Cardiac fibroblast (primary cell): ENCODE data around the gene ITGA2.
"Not testable (repeated sequence)": the region's sequence is repeated elsewhere in the genome, so short reads cannot be mapped to it uniquely, and the experiment has no call there.

Experiments
- DNase-seq, 2 donors: peaks; one replicate each; pipeline versions ENCODE4 v3.0.0 to v3.0.0-alpha.2; 2010; ENCODE audit warnings: low read depth in 2 of 2
- H3K4me3 ChIP-seq, 2 donors: replicated peaks in 1 of 2; 1 replicate in 1 of 2; 2 replicates in 1 of 2; pipeline ENCODE4 v1.5.1; 2011; ENCODE audit warnings: low read depth in 2 of 2, low read length in 2 of 2, mild to moderate bottlenecking in 2 of 2, moderate library complexity in 1 of 2
- TF ChIP-seq, protein P1 (sequence below): IDR thresholded peaks from one replicate; pipeline ENCODE4 v1.5.1; 2011; ENCODE audit warnings: low read depth, mild to moderate bottlenecking, low read length, inconsistent platforms

Gene ITGA2

DNA sequence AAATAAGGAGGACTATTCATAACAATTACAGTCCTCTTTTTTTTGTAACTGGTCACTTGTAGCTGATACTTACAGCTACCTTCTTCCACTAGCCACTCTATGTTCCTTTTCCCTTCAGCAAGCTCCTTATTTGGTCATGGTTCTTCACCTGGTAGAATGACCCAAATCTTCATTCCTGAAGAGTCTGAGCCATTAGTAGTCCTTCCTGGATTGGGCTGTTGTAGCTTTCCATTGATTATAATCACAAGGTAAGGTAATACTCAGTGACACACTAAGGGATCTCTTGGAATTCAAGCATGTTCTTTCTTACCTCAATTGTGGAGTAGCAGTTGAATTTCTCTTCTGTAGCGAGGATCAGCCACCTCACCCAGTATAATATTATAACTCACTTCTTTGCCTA, 25.5 kb upstream of the ITGA2 start:
- no peak overlapping the region for H3K4me3 ChIP-seq
- TF ChIP-seq, protein P1, sequence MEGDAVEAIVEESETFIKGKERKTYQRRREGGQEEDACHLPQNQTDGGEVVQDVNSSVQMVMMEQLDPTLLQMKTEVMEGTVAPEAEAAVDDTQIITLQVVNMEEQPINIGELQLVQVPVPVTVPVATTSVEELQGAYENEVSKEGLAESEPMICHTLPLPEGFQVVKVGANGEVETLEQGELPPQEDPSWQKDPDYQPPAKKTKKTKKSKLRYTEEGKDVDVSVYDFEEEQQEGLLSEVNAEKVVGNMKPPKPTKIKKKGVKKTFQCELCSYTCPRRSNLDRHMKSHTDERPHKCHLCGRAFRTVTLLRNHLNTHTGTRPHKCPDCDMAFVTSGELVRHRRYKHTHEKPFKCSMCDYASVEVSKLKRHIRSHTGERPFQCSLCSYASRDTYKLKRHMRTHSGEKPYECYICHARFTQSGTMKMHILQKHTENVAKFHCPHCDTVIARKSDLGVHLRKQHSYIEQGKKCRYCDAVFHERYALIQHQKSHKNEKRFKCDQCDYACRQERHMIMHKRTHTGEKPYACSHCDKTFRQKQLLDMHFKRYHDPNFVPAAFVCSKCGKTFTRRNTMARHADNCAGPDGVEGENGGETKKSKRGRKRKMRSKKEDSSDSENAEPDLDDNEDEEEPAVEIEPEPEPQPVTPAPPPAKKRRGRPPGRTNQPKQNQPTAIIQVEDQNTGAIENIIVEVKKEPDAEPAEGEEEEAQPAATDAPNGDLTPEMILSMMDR = no peak
- no peak for DNase-seq

DNA sequence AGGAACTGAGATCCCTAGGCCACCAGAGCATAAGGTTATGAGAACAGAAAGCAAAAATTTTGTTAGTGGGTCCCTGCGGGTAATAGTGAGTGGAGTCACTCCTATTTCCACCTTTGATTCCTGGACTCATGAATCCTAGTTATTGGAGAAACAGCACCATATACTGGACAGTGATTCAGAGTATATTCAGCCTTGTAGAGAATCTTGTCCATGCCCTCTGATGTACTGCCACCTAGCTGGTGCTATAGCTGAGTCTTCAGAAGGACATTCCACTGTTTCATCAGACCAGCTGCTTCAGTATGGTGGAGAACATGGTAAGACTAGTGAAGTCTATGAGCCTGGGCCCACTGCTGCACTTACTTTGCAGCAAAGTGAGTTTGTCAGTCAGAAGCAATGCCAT, 25.0 kb upstream of the ITGA2 start:
- no peak for DNase-seq
- TF ChIP-seq, protein P1 = no peak
- no peak overlapping the region for H3K4me3 ChIP-seq

DNA sequence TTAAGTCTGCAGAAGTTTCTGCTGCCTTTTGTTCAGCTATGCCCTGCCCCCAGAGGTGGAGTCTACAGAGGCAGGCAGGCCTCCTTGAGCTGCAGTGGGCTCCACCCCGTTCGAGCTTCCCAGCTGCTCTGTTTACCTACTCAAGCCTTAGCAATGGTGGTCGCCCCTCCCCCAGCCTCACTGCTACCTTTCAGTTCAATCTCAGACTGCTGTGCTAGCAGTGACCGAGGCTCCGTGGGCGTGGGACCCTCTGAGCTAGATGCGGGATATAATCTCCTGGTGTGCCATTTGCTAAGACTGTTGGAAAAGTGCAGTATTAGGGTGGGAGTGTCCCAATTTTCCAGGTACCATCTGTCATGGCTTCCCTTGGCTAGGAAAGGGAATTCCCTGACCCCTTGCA, 13.0 kb upstream of the ITGA2 start:
- DNase-seq, H3K4me3 ChIP-seq: not testable (repeated sequence)

DNA sequence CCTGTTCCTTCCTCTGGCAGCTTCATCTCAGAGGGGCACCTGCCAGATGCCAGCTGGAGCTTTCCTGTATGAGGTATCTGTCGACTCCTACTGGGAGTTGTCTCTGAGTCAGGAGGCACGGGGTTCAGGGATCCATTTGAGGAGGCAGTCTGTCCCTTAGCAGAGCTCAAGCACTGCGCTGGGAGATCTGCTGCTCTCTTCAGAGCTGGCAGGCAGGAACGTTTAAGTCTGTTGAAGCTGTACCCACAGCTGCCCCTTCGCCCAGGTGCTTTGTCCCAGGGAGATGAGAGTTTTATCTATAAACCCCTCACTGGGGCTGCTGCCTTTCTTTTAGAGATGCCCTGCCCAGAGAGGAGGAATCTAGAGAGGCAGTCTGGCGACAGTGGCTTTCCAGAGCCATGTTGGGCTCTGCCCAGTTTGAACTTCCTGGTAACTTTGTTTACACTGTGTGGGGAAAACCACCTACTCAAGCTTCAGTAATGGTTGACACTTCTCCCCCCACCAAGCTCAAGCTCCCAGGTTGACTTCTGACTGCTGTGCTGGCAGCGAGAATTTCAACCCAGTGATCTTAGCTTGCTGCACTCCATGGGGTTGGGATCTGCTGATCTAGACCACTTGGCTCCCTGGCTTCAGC, 11.8 kb upstream of the ITGA2 start:
- H3K4me3 ChIP-seq = no peak overlapping the region
- TF ChIP-seq, protein P1 = no peak
- no peak for DNase-seq

DNA sequence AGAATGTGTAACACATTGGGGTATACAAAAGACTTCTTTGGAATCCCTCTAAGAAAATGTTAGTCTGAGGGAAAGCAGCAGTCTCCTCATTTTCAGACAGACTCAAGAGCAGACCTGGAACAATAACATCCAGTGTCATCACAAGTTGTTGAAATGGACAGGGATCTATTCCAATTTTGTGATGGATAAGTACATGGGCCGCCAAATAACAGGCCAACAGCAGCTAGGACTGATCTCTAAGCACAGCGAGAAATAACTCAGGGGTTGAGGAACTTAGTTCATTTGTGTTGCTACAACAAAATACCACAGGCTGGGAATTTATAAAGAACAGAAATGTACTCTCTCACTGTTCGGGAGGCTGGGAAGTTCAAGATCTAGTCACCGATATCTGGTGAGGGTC, 7.6 kb upstream of the ITGA2 start:
- no peak overlapping the region for H3K4me3 ChIP-seq
- TF ChIP-seq, protein P1 = no peak
- DNase-seq = peak in 1 of 2 donors; percentile 57

DNA sequence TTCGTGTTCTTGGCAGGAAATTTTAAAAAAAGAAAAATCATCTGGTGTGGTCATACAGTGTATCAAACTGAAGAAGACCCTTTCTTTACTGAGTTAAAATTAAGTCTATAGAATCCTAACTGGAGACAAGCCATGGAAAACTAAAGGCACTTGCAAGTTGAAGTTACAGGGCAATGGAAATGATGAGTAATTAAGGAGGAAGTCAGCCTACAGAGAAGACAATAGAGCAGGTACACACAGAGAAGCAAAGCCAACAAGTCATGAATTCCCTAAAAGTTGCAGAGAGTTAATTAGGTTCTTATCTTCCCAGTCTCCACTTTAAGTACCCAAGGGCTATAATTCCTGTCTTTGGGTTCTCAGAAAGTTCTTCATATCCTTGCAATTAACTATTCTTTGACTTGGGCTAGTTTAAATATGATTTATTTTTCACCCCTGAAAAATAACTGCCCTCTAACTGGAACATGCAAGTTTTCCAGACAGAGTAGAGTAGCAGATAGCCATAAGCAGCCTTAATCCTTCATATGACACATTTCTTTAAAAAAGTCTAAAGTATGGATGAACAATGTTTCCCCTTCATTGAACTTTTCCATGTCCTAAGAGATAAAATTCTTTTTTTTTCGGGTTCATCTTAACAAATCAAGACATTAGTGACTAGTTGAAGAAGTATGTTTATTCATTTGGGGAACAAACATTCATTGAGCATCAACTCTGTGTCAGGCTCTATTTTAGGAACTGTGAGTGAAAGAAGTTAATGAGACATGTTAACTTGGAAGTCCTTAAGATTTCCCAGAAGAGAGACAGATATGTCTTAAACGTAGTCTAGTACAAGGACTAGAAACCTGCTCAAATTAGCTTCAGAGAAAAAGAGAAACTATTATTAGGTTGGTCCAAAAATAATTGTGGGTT, 5.2 kb upstream of the ITGA2 start:
- TF ChIP-seq, protein P1 = no peak
- H3K4me3 ChIP-seq = no peak overlapping the region
- peak; percentile 29 to 63 for DNase-seq

DNA sequence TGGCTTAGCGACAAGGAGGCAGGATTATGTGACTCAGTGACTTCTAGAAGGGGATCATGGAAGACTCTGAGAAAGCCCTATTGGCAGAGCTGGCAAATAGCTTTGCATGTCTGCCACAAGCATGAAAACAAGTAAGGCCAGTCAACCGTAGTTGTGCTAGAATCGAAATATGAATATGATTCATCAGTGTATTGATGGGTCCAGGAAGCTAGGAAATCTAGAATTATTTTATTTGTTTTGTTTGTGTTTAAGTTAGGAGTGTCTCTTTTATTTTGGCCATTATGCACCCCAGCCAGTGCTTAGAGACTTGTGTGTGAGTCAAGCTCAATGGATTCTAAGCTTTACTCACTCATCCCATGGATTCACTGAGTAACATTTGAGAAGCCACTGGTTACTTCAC, 3.8 kb upstream of the ITGA2 start:
- DNase-seq = peak in 1 of 2 donors; percentile 72
- TF ChIP-seq, protein P1 = no peak
- H3K4me3 ChIP-seq = no peak overlapping the region
